GM19238 (cell line): Measurements from ENCODE around the gene LRRC72.
"Not testable (repeated sequence)": the region's sequence is repeated elsewhere in the genome, so short reads cannot be mapped to it uniquely, and the experiment has no call there.

Source experiments
- DNase-seq: peaks from one replicate; pipeline ENCODE4 v3.0.0; 2011; ENCODE audit warnings: low spot score; ENCODE audit not compliant: insufficient read length

LRRC72 gene

GRCh38 chr7:16528520-16528919, 1.9 kb downstream of the LRRC72 start:
- no peak for DNase-seq

GRCh38 chr7:16529697-16530096, 3.1 kb downstream of the LRRC72 start:
- no peak for DNase-seq

GRCh38 chr7:16531707-16532106, 5.1 kb downstream of the LRRC72 start:
- DNase-seq = no peak

DNA sequence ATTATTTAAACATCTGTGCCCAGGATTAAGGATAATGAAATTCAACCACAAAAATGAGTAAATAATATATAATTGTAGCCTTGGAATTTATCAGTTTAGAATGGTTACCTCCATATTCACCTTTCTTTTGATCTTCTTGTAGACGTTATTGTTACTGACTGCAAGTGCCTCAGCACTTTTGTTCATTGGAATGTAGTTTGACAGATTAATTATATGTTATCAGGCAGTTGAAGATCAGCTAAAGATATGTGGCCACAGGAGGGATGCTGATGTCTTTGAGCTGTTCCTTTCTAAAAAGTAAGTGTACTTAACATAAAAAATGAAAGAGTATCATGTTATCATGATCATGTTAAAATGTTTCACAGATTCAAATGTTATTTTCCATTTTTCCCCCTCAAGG, 5.6 kb downstream of the LRRC72 start:
- no peak for DNase-seq

GRCh38 chr7:16535500-16535899, 8.9 kb downstream of the LRRC72 start:
- DNase-seq = no peak

GRCh38 chr7:16540559-16540958, 13.9 kb downstream of the LRRC72 start:
- not testable (repeated sequence) for DNase-seq

DNA sequence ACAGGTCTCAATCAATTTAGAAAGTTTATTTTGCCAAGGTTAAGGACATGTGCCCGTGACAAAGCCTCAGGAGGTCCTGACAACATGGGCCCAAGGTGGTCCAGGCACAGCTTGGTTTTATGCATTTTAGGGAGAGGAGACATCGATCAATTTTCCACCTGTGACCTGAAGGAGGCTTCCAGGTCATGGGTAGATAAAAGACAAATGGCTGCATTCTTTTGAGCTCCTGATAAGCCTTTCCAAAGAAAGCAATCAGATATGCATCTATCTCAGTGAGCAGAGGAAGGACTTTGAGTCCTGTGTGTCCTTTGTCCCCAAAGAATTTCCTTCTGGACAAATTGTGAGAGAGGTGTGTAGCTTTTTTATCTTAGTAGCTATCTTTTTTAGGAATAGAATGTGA, 15.8 kb downstream of the LRRC72 start:
- DNase-seq = no peak

- DNase-seq = no peak
Measured at GRCh38 chr7:16543456-16543855, 16.8 kb downstream of the LRRC72 start.

GRCh38 chr7:16546921-16547505, 20.4 kb downstream of the LRRC72 start:
- DNase-seq = no peak

GRCh38 chr7:16548428-16548827, 21.8 kb downstream of the LRRC72 start:
- no peak for DNase-seq

DNA sequence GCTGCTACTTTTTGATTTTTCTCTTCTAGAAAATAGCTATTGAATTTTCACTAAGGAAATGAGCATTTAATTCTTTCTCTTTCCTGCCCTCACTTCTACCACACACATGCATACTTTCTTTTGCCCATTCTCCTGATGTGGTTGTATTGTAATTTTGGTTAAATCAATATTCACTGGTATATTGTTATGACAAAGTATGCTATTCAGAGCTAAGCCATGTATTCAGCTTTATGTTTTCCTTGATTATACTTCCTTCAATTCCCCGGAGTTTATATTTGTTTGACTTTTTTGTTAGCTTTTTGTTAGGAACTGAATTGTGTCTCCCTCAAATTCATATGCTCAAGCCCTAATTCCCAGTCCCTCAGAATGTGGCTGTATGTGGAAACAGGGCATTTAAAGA, 24.0 kb downstream of the LRRC72 start:
- DNase-seq = no peak

- DNase-seq = no peak
Measured at GRCh38 chr7:16554518-16555236, 28.1 kb downstream of the LRRC72 start.

DNA sequence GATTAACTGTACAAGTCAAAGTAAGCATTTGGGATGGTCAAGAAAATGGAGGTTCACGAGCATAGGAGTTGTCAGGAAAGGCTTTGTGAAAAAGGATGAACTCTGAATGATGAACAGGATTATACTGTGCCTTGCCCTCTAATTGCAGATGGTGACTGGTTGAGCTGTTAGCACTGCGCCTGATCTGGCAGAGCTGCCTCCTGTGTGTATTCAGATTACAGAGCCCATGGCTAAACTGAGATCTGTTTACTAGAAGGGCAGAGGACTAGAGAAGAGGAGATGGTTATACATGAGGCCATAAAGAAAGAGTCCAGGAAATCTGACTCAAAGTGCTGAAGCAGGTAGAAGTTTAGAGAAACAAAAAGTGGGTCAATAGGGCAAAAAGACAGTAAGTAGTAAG, 29.7 kb downstream of the LRRC72 start:
- no peak for DNase-seq

GRCh38 chr7:16558761-16559302, 32.2 kb downstream of the LRRC72 start:
- no peak for DNase-seq

DNA sequence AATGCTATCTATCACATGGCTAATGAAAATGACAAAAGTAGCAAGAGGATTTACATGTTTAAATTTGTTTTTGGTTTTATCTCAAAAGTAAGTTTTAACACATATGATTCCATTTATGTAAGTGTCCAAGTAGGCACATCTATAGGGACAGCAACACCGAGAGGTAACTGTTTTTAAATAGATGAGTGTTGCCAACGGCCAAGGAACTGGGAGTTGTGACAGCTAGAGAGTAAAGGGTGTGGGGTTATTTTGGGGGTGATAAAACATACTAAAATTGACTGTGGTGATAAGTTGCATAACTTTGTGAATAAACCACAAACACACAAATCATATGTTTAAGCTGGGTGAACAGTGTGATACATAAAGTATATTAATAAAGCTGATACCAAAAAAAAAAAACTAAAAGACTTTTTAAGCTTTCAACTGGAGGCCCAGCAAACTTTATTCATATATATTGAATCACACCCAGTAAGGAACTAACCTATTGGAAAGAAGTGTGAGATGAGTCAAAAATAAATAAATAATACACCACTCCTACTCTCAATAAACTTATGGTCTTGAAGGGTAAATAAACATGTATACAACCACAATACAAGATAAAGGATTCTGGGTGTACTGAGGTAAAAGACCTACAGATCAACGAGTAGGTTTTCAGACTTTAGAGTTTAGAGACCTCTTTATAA, 33.0 kb downstream of the LRRC72 start:
- DNase-seq = no peak

DNA sequence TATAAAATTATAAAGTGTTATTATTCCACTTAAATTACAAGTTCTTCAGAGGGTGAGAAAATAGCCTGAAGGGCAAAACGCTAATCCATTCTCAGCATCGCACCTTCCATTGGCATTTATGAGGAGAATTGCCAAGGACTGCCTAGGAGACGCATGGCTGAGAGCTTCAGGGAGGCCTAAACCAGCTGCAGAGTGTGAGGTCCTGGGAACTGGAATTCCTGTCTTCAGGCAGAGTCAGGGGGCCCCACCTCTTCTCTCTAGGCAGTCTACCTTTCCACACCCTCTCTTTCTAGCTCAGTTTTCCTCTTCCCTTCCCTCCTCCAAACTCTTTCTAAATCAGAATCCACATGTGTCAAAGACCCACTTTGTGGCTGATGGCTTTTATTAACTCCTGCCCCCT, 35.3 kb downstream of the LRRC72 start:
- no peak for DNase-seq

GRCh38 chr7:16562456-16563220, 36.0 kb downstream of the LRRC72 start:
- no peak for DNase-seq

GRCh38 chr7:16563281-16564022, 36.8 kb downstream of the LRRC72 start:
- no peak for DNase-seq

GRCh38 chr7:16564023-16564380, 37.4 kb downstream of the LRRC72 start:
- DNase-seq = no peak

GRCh38 chr7:16564909-16565426, 38.3 kb downstream of the LRRC72 start:
- peak; percentile 24 for DNase-seq

GRCh38 chr7:16571941-16572340, 45.3 kb downstream of the LRRC72 start:
- no peak for DNase-seq
